ENCODE data around the gene SOST.

The SOST gene

DNA sequence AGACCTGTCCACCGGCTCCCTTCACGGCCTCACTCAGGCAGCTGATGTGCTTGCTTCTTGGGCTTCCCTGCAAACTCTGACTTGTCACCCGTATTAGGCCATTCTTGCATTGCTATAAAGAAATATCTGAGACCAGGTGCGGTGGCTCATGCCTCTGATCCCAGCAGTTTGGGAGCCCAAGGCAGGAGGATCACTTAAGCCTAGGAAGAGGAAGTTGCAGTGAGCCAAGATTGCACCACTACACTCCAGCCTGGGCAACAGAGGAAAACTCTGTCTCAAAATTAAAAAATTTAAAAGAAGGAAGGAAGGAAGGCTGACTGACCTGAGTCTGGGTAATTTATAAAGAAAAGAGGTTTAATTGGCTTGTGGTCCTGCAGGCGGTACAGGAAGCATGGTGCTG lies 17.0 kb downstream of the SOST start:
- no peak for DNase-seq (ENCODE audit: low read depth, low spot score)

DNA sequence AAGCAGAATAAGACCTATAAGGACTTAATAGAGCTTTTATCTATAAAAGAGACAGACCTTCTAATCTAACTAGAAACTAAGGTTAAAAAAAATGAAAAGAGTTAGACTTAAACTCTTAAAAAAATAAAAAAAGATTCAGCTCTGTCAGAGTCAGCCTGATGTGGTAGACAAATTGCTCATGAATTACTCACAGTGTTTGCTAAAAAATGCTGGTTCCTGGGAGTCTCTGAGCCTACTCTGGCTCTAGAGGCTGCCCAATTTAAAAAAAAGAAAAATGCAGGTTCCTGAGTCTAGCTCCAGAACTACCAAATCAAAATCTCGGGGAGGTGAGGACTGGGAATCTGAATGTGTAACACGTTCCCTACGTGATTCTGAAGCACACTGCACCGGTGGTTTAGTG lies 18.1 kb downstream of the SOST start:
- no peak for DNase-seq (ENCODE audit: low read depth, low spot score)

DNA sequence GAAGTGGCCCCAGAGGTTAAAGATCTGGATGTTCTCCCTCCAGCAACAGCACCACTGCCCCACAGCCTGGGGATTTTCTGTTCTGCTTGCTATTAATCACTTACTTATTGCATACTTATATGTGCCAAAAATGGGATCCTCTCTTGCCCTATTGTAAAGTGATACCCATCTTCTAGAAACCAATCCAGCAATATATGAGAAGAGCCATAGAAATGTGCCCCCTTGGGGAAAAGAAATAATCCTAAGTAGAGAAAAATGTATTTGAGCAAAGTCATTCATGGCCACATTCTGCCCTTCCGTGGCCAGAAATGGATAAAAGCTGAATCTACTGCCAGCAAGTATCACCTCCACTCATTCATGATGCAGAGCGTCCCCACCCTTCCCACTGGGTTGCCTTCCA lies 20.9 kb downstream of the SOST start:
- DNase-seq (ENCODE audit: low read depth, low spot score), result no peak

DNA sequence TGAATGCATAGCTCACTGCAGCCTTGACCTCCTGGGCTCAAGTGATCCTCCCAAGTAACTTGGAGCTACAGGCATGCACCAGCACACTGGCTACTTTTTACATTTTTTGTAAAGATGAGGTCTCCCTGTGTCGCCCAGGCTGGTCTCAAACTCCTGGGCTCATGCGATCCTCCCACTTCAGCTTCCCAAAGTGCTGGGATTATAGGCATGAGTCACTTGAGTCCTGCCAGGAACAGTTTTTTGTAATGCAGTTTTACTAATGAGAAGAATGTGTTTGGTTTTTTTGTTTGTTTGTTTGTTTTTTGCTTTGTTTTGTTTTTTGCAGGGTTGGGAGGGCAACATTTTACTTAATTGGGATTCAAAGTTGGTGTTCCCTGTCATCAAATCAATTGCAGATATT lies 22.2 kb downstream of the SOST start:
- DNase-seq (ENCODE audit: low read depth, low spot score), result no peak

DNA sequence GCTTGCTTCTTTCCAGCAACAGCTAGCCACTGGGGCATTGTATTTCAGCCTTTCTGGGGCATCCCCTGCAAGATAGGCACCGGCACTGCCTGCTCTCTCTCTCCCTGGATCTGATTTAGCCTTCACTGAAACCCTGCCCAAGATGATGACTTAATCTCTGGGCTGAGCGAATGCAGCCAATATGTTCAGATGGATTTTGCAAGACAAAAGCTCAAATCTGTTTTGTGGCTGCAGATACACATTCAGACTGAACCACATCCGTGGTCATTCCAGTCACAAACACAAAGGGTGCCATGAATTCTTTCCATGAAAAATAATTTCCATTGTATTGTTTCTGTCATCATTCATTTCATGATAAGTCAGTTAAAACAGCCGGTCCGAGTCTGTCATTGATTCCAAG lies 24.2 kb downstream of the SOST start:
- no peak for DNase-seq (ENCODE audit: low read depth, low spot score)

DNA sequence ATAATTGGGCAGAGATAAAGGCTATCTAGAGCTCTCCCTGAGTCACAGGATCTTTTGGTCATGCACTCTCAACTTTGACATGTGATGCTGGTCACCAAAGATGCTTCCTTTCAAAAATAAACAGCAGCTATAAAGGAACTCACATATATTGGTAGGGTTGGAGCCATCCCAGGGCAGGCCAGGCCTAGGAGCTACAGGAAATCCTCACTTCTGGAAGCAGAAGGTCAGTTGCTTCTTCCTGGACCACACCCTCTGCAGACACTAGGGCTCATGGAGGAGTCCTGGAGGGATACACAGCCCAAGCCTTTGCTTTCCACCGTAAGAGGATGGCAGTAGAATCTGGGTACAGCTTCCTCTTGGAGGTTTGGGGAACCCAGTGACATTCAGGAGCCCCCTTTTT lies 24.6 kb downstream of the SOST start:
- no peak for DNase-seq (ENCODE audit: low read depth, low spot score)

DNA sequence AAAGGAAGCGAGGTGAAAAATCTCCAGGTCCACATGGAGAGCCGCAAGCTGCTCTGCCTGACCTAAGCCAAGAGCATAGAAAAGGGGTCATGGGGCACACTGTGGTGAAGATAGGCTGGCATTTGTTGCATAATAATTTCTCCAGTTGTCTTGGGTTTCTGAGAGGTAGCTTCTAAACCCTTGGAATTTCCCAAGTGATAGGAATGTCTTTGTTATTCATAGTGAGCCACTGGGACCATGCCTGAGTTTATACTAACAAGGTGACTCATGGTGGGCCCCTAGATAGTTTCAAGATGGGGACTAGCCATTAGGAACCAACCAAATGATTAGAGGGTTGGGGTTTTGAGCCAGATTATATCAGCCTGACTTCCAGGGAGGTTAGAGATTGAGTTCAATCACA lies 25.6 kb downstream of the SOST start:
- no peak for DNase-seq (ENCODE audit: low read depth, low spot score)

DNA sequence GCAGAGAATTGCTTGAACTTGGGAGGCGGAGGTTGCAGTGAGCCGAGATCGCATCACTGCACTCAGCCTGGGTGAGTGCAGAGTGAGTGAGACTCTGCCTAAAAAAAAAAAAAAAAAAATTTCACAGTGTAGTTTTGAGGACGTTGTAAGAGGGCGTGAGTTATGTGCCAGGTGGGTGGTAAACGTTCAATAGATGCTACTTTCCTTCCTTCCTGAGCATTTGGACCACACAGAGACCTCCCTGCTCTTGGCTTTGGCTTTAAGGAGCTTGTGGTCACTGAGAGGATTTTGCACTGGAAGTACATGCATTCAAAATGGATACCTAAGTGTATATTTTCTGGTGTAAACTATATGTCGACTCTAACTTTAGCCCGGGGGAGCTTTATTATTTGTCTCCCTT lies 30.5 kb downstream of the SOST start:
- no peak for DNase-seq (ENCODE audit: low read depth, low spot score)

DNA sequence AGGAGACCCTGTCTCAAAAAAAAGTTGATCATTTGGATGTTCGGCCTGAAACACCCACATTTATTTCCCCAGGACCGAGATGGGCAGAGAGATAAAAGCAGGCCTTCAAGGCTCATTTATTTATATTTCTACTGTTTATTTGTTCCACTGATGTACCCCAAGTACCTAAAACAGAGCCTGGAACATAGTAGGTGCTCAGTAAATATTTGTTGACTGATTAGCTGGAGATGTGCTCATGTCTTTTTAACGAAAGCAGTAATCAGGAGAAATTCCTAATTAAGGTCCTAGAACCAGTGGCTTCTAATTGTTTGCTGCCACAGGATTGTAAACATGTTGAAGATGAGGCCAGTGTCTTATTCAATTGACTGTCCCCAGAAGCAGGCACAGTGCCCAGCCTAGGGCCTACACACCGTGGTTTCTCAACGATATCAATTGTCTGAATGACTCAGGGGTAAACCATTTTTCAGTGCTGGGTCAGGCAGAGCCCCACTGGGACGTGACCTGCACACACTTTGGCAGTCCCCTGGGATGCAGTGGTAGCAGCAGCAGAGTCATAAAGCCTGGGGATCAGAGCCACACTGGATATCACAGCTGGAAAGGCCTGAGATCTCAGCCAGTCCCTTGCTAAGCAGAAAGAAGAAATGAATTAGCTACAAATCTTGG lies 34.8 kb downstream of the SOST start:
- no peak for DNase-seq (ENCODE audit: low read depth, low spot score)

DNA sequence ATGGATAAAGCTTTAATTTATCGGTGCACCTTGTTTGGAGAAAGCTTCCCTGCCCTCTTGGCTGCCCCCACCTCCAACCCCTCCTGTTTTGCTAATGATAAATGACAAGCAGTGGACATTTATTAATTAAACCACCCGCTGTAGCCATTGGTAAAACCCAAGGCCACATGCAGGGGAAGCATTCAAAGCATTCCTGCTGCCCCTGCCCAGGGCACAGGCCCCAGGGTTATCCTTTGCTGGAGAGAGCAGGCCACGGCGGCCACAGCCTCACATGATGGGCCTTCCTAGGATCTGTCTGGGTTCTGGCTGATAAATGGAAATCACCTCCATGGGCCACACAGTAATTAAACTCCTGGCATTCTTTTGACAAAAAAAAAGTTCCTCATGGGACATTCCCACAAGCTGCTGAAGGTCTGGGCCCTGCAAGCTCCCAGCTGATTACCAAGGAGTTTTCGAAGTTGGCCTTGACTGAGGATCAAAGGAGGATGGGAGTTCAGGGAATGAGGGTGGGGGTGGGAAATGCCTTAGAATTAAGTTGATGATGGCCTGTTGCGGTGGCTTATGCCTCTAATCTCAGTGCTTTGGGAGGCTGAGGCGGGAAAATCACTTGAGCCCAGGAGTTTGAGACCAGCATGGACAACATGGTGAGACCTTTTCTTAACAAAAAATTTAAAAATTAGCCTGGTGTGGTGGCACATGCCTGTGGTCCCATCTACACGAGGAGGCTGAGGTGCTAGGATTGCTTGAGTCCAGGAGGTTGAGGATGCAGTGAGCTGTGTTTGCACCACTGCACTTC lies 35.5 kb downstream of the SOST start:
- no peak for DNase-seq (ENCODE audit: low read depth, low spot score)

DNA sequence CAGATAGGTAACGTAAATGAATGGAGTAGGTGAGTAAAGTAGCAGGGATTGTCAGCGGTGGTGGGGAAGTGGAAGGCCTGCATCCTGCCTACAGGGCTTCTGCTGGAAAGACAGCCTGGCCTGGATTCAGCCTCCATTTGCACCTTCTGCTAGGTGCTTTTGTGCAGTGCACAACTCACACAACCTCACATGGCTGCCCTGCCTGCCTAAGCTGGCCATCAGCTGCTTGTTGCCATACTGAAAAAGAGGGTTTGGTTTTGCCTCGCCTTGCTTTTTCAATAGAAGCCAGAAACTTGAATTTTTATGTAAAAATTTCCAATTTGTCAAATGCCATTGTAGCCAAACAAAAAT lies 36.3 kb downstream of the SOST start:
- DNase-seq (ENCODE audit: low read depth, low spot score), result no peak

DNA sequence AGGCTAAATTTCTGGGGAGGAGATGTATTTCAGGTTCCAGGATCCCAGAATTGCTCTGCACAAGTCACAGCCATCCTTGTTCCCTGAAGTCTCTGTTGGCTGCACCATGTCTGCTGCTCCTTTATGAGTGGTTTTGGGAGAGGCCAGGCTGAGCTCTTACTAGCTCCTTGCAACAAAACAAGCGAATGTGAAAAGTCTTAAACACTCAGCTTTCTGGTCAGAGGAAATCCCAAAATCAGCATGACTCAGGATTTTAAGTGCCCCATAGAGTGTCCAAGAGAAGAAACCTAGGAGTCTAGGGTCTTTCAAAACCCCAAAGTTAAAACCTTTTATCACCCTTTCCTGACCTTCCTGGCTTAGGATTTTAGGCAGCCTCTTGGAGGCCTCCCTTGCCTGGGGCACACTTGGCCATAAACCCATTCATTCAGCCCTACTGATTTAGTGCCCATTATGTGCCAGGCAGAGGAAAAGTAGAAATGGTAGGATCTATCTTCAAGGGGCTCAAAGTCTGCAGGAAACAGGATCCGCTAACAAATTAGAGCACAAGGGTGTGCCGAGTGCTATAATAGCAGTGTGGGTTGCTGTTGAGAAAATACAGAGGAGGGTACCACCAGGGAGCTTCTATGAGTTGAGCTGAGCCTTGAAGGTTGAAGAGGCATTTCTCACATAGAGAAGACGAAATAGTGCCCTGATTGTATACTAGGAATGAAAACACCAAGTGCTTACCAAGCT lies 36.9 kb downstream of the SOST start:
- no peak for DNase-seq (ENCODE audit: low read depth, low spot score)

DNA sequence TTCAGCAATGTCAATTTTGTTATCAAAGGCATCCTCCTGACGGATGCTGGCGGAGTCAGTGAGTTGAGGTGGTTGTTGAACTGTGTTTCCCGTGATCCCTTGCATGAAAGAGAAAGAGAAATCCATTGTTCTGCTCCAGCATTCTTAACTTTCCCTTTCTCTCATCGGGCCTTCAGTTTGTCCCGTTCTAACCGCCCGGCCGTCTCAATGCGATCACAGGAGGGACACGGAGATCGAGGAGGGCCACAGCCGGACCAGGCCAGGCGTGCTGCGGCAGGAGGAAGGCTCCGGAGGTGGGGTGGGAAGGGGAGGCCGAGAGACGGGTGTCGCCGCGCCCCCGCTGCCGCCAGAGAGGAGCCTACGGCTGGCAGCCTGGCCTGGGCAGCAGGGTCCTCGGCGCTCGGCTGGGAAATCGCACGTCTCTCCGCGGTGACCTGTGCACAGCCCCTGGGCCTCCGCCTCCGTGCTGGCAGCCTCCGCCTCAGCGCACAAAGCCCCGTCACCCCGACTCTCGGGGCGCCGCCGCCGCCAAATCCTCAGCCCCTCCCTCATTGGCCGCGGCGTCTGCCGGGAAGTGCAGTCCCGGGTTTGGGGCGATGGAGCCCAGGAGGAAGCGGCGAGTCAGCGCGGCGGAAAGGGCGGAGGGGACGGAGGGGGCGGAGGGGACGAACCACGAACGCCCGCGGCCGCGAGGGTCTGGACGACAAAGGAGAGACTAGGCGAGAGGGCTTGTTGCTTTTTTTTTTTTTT lies 38.1 kb downstream of the SOST start:
- DNase-seq (ENCODE audit: low read depth, low spot score), result no peak

DNA sequence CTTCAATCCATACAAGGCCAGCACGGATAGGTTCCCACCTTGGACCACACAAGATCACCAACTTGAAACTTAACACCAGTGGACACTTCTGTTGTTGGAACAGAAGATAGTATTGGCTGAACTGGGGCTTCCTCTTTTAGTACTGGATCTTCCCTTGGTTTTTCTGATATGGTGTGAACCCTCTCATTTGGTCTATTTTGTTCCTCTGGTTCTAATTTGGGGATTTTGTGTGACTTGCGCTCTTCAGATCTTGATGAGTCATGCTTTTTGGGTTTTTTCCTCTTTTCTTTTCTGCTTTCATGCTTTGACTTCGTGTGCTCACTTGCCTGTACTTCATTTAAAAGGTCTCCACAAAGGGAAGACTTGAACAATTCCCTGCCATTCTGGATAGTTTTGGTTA lies 39.0 kb downstream of the SOST start:
- DNase-seq (ENCODE audit: low read depth, low spot score), result no peak

DNA sequence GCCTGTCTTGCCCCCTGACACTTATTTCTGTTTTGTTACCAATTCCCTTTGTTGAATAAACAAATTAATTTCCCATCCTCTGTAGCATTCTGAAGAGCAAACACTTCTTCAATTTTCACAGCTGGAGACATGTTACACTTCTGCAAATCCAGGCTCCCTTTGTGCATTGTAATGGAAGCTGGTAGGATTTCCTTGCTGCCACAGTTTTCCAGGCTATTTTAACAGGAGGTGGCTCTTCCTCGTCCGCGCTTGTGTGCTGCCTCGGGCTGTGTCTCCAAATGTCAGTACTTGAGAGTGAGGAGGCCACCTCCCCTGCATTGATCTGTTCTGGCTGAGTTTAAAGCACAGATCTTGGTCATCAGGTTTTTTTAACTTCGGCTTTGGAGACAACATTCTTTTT lies 40.0 kb downstream of the SOST start:
- no peak for DNase-seq (ENCODE audit: low read depth, low spot score)

DNA sequence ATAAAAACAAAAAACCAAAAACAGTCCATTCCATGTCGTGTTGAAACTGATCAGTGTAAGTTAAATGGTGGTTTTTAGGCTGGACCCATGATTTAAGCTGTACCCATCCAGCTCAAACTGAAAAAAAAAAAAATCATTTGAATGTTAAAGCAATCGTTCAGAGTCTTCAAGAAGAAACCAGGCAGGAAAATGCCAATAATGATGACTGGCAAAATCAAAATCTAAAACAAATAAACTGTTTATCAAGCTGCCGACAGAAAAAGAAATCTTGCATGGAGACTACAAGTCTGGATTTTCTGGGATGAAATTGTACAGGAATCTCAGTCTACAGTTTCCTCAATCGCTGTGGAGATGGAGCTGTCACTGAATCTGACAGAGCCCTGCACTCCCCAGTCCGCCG lies 40.7 kb downstream of the SOST start:
- no peak for DNase-seq (ENCODE audit: low read depth, low spot score)

DNA sequence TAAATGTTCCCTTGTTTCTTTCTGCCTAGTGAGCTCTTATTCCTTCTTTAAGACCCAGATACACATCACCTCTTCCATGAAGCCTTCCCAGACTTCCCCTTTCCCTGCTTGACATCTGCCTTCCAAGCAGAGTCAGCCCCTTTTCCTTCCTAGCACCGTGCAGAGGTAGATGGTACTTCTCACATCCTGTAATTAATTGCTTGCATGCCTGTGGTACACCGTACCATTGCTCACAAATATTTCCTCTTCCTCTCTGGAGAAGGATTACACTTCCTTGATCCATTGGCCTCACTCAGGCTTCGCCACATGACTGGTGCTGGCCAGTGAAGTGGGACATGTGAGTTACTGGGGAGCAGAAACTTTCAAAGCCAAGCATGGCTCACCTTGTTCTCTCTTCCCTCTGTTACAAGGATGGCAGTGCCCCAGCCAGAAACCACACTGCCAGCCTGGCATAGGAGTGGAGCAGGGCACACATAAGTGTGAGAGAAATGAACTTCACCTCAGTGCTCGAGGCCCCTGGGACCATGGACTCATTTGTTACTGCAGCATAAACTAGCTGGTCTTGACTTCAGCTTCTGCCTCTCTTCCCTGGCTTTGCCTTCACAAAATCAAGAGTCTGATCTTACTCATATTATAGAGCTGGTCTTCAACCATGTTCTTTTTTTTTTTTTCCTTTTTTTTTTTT lies 44.0 kb downstream of the SOST start:
- DNase-seq (ENCODE audit: low read depth, low spot score), result no peak

DNA sequence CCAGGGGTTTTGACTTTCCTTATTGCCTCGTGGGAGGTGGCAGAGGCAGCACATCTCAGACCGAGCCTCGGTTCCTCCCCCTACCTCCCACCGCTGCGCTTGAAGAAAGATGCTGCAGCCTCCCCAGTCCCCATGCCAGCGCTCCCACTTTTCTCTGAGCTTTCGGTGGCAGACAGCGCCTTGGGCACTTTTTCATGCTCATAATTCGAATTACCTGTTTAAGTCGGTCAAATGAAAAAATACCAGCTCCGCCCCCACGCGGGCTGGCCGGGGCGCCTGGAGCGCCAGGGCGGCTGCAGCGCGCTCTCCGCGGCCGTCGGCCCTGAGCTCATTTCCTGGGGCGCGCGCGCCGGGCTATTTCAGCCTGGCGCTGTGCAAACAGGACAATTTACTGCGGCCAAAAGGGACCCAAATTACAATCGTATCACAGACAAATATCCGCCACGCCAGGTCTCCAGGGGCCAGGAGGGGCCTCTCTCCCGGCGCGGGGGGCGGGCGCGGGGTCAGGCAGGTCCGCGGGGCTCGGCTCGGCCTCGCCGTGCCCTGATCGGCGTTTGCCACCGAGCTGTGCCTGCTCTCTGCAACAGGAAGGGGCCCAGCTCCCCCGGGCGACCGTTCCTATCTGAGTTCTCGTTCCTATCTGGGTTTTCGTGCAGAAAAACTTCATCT lies 45.0 kb downstream of the SOST start:
- DNase-seq (ENCODE audit: low read depth, low spot score), result no peak

DNA sequence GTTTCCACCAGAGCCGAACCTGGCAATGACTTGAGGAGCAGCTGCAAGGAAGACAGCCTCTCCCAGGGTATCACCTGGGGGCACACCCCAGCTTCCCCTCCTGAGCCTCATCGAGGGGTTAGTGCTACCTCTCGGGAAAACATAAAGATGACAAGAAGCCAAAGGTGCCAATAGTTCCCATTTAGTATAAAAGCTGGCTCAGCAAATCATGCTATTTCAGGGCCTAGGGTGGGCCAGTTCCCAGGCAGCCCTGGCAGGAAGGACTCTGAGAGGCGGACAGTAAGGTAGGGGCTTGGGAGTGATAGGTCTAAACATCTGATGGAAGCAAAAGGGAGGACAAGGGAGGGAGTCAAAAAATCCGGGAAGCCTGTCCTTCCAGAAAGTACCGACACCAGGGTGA lies 46.2 kb downstream of the SOST start:
- DNase-seq (ENCODE audit: low read depth, low spot score), result no peak

DNA sequence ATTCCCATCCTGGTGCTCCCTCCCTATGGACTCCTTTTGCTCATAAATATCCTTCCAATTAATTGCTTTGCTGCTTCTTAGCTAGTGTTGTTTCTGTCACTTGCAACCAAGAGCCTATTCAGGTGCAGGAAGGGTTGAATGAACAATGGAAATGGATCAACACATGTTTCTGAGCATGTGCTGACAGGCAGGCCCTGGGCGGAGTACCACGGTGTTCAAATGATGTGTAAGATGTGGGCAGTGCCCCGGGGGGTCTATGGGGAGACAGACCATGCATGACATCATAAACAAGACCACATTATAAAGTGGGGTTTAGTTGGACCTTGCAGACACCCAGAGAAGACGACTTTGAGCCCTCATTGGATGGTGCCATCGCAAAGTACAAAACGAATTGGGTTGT lies 48.5 kb downstream of the SOST start:
- DNase-seq (ENCODE audit: low read depth, low spot score), result no peak

DNA sequence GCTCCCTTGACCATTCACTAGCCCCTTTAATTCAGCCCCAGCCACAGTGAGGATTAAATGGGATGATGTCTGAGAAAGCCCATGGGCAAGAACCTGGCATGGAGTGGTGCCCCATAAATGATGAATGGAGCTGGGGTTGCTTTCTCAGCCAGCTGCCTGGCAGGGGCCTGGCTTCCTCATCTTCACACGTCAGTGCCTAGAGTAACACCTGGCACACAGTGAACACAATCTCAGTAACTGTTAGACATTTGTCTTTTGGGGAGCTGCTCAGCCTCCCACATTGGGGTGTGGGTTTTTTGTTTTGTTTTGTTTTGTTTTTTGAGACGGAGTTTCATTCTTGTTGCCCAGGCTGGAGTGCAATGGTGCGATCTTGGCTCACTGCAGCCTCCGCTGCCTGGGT lies 49.4 kb downstream of the SOST start:
- DNase-seq (ENCODE audit: low read depth, low spot score), result no peak
